GM12874 (cell line): ENCODE data around the gene SLC16A7.

ENCODE experiments used
- CTCF ChIP-seq: IDR thresholded peaks from 2 replicates; pipeline ENCODE4 v1.5.1; 2011; ENCODE audit warnings: low read depth, mild to moderate bottlenecking, control low read depth, low read length, moderate library complexity; ENCODE audit not compliant: insufficient read depth

Gene SLC16A7

GRCh38 chr12:59812716-59813115, 216.9 kb downstream of the SLC16A7 start:
- TF ChIP-seq CTCF: no peak

- no peak for TF ChIP-seq CTCF
Measured at GRCh38 chr12:59820594-59821011, 224.8 kb downstream of the SLC16A7 start.

GRCh38 chr12:59823567-59823966, 227.7 kb downstream of the SLC16A7 start:
- TF ChIP-seq CTCF: no peak

GRCh38 chr12:59827767-59828166, 231.9 kb downstream of the SLC16A7 start:
- TF ChIP-seq CTCF: no peak

- TF ChIP-seq CTCF: no peak
Measured at GRCh38 chr12:59828521-59828920, 232.7 kb downstream of the SLC16A7 start.

- TF ChIP-seq CTCF: no peak
Measured at GRCh38 chr12:59833408-59833807, 237.6 kb downstream of the SLC16A7 start.

- TF ChIP-seq CTCF: no peak
Measured at GRCh38 chr12:59834659-59835474, 239.0 kb downstream of the SLC16A7 start.
